Skeletal muscle satellite cell (primary cell): ENCODE measurements around the gene AOPEP.

Experiments used
- H3K27me3 ChIP-seq: 2 replicates; pipeline ENCODE4 v1.7.0; 2013; ENCODE audit warnings: low read length; ENCODE audit not compliant: control insufficient read depth, insufficient read depth
- H3K36me3 ChIP-seq: 2 replicates; pipeline ENCODE4 v1.7.0; 2013; ENCODE audit warnings: mild to moderate bottlenecking, control low read depth, low read length; ENCODE audit not compliant: insufficient read depth
- H3K4me1 ChIP-seq: 2 replicates; pipeline ENCODE4 v1.7.0; 2013; ENCODE audit warnings: low read length; ENCODE audit not compliant: control insufficient read depth, insufficient read depth
- H3K4me2 ChIP-seq: 2 replicates; pipeline ENCODE4 v1.7.0; 2013; ENCODE audit warnings: mild to moderate bottlenecking, low read length
- H3K4me3 ChIP-seq: 2 replicates; pipeline ENCODE4 v1.7.0; 2013; ENCODE audit warnings: low read length
- H3K9ac ChIP-seq: 2 replicates; pipeline ENCODE4 v1.7.0; 2013; ENCODE audit warnings: mild to moderate bottlenecking, low read depth, low read length, moderate library complexity
- H3K9me3 ChIP-seq: replicated peaks from 2 replicates; pipeline ENCODE4 v1.7.0; 2013; ENCODE audit warnings: mild to moderate bottlenecking, control low read depth, low read length

The AOPEP gene

DNA sequence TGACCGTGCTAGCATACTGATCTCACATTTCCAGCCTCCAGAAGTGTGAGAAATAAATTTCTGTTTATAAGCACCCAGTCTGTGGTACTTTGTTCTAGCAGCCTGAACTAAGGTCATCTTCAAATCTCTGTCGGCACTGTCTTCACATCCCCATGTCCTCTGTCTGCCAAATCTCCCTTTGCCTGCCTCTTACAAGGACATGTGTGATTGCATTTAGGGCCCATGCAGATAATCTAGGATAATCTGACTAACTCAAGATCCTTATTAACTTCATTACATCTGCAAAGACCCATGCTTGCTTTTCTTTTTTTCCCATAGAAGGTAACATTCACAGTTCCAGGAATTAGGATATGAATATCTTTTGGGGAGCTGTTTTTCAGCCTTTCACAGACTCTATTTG is 132.7 kb downstream of the AOPEP start:
- Histone ChIP-seq H3K9ac (no peak overlapping the region), H3K36me3 (no peaks in the 10 kb centered on the region), H3K4me2 (no peak overlapping the region), H3K4me3 (no peak overlapping the region), H3K9me3 (no peaks in the 10 kb centered on the region), H3K4me1 (peaks cover 34% of the 10 kb centered on the region), H3K27me3 (no peaks in the 10 kb centered on the region)

DNA sequence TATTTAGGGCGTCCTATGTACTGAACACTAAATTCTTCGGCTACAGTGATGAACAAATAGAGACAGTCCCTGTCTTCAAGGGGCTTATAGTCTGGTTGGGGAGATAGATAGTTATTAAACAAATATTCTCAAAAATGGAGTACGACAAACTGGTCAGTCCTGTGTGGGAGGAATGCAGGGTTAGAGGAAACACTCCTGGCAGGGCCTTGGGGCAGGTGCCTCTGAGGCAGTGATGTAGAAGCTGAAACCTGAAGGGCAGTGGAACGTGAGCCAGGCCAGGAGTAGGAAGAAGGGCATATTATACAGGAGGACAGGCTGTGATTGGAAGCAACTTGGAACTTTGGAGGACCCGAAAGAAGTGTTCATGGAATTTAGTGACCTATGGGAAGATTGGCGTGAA is 133.4 kb downstream of the AOPEP start:
- peaks cover 40% of the 10 kb centered on the region for H3K4me1 ChIP-seq
- H3K36me3 ChIP-seq, result no peaks in the 10 kb centered on the region
- no peaks in the 10 kb centered on the region for H3K27me3 ChIP-seq
- H3K4me2 ChIP-seq, result no peak overlapping the region
- peak overlapping the region; percentile 66 for H3K9ac ChIP-seq
- no peaks in the 10 kb centered on the region for H3K9me3 ChIP-seq
- no peak overlapping the region for H3K4me3 ChIP-seq

DNA sequence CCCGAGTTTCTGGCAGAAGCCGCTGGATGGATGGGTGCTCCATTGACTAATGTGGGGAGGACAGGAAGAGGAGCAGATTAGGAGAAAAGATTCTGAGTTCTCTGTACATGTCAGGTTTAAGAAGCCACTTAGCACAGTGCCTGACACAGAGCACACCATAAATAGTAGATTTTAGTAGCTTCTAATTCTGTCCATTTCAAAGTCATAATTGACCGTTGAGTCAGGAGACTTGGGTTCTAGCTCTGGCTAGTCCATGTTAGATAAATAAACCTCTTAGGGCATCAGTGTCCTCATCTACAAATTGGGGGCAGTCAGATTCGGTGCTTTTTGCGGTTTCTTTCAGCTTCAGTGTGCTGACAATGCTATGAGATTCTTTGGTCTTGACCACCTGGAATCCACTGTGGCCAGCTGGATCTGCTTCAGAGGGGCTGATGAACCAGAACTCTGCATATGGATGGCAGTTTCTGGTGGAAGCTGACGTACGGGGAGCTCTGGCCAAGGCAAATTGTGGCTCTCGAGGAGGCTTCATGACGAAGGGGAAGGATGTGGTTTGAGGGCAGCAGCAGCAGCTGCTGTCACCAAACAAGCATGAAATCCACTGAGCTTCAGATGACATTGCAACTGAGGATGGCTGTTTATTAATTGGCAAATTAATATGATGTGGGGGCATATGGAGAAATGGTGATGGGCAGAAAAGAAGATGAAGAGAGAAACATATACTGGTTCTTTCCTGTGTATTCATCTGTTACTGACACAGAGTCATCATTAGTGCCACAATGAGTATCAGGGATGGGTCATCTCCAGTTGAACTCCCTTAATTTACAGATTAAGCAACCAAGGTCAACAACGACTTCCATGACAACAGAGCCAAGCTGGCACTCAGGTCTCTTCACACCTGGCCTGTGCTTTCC is 134.4 kb downstream of the AOPEP start:
- peak overlapping the region; percentile 39 for H3K4me2 ChIP-seq
- peak overlapping the region; percentile 10 for H3K4me3 ChIP-seq
- peaks cover 50% of the 10 kb centered on the region for H3K4me1 ChIP-seq
- H3K27me3 ChIP-seq, result no peaks in the 10 kb centered on the region
- no peaks in the 10 kb centered on the region for H3K36me3 ChIP-seq
- peak overlapping the region; percentile 66 for H3K9ac ChIP-seq
- no peaks in the 10 kb centered on the region for H3K9me3 ChIP-seq

DNA sequence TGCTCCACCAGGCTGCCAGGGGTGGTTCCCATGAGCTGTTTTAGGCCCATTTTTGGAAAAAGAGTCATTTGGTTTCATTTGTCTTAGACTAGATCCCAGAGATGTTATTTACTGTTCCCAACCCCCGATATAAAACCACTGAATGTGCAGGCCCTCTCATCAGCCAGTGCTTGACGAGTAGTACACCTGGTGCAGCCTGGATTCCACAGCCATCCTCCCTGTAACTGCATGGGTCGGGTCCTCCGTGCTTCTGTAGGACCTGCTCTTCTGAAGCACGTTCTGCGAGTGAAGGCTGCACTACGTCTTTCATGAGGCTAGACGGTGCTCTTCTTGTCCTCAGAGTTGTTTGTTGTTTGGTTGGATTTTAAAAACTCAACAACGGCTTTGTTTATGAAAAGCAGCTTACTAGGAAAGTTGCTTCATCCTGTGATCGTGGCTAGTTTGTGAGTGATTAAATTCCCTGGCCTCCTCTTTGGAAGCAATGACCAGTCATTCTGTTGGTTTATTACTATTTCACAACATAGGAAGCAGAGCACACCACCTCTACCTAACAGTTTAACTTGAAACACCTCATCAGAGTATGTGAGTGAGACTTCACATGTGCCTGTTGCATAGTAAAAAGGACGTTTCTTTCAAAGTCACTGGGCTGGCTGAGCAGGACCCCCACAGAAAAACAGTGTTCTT is 135.2 kb downstream of the AOPEP start:
- H3K4me2 ChIP-seq, result peak overlapping the region; percentile 39
- peak overlapping the region; percentile 66 for H3K9ac ChIP-seq
- H3K4me3 ChIP-seq, result peak overlapping the region; percentile 10

DNA sequence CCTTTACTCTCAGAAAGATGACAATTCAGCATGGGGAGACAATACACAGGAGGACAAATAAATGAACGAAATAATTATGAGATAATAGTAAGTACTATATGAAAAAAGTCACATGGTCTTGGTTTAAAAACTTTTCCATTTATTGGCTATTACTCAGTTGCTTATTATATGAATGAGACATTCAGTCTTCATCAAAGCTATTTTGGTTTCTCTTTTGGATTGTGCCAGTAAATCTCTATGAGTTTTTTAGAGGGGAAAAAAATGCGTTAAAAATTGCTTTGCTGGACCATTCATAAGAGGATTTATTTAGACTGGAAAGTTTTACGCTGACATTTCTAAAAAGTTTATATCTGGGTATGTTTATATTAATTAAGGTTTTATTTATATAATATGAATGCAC is 137.7 kb downstream of the AOPEP start:
- no peaks in the 10 kb centered on the region for H3K27me3 ChIP-seq
- peaks cover 80% of the 10 kb centered on the region for H3K4me1 ChIP-seq
- peak overlapping the region; percentile 87 for H3K9ac ChIP-seq
- no peak overlapping the region for H3K4me3 ChIP-seq
- H3K4me2 ChIP-seq, result peak overlapping the region; percentile 52
- H3K36me3 ChIP-seq, result no peaks in the 10 kb centered on the region
- H3K9me3 ChIP-seq, result no peaks in the 10 kb centered on the region

More for the DNA sequence above, 135.2 kb downstream of the AOPEP start:
- Histone ChIP-seq H3K27me3 (no peaks in the 10 kb centered on the region), H3K36me3 (no peaks in the 10 kb centered on the region), H3K9me3 (no peaks in the 10 kb centered on the region), H3K4me1 (peaks cover 58% of the 10 kb centered on the region)

DNA sequence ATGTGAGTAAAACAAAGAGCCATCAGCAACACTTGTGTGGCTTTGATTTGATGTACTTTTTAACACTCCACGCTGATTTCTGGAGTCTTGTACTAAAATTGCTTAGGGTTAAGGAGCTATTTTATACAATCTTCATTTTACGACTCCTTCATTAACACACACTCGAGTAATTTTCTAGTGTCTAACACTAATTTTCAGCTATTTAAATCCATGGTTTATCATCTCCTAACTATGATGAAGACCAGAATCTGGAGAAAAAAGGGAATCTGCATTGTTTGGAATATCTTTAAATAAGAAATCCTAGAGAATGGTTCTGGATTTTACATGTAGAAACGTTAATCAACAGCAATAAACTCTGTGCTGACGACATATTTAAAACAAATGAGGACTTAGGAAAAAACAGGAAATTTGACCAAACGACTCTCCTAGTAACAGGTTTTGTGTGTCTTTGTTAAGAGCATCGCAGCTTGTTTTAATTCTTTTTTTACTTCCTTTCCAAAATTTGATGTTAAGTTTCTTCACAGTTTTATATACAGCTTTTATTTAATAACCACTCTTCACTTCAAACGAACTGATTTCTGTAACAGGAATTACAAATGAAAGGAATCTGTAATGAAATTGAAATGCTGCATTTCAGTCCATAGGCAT is 138.5 kb downstream of the AOPEP start:
- H3K27me3 ChIP-seq, result no peaks in the 10 kb centered on the region
- peak overlapping the region; percentile 87 for H3K9ac ChIP-seq
- H3K4me2 ChIP-seq, result peak overlapping the region; percentile 52
- H3K36me3 ChIP-seq, result no peaks in the 10 kb centered on the region
- H3K4me3 ChIP-seq, result peak overlapping the region; percentile 9
- H3K9me3 ChIP-seq, result no peaks in the 10 kb centered on the region
- peaks cover 85% of the 10 kb centered on the region for H3K4me1 ChIP-seq

DNA sequence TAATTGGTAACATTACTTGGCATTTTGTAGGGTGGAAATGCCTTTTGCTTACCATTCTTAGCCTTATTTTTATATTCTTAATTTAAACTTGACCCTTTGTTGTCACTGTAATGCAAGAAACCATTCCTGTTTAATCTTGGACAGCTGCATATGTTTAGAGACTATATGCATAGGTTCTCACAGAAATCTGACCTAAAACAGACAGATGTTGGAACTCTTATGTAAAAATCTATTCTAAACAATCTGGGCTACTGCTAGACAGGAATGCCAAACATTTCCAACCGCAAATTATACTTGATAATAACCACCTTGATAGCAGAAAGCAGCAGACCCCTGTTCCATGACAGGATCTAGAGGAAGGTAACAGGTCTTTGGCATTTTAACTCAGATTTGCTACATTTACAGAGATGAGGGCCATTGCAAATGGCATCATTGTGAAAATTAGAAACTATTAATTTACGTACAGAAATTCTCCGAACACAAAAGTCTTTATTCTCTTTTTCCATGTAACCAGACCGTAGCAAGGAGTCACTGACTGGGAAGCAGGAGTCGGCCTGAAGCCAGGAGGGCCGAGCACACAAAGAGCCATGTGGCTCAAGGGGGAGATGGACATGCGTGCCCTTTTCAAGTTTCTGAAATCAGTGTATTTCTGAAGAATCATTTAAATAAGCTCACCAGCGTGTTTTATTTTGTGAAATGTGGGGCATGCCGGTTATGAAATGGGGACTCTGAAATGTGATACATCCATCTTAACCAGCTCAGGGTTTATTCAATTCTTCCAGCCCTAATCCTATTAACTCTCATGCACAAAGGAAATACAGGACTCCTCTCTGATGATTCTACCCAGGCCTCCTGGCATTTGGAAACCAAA is 139.3 kb downstream of the AOPEP start:
- peak overlapping the region; percentile 87 for H3K9ac ChIP-seq
- peaks cover 85% of the 10 kb centered on the region for H3K4me1 ChIP-seq
- no peaks in the 10 kb centered on the region for H3K9me3 ChIP-seq
- peak overlapping the region; percentile 10 for H3K4me3 ChIP-seq
- H3K36me3 ChIP-seq, result no peaks in the 10 kb centered on the region
- H3K4me2 ChIP-seq, result peak overlapping the region; percentile 74
- no peaks in the 10 kb centered on the region for H3K27me3 ChIP-seq

DNA sequence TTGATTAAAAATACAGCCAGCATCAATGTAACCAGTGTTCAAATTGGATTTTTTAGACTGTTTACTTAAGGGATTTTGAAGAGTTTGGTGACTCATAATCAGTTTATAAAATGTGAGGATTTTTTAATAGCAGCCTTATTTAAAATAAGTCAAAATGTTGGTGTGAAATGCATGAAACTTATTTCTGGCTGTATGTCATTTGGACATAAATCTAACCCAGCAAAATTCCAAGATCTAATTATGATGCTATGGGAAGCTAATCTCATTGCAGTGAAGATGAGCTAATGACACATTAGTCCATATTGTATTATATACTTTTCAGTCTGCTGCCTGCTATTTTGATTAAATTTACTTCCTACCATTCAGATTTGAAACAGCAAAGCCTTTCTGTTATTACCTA is 140.3 kb downstream of the AOPEP start:
- peak overlapping the region; percentile 74 for H3K4me2 ChIP-seq
- no peaks in the 10 kb centered on the region for H3K36me3 ChIP-seq
- no peaks in the 10 kb centered on the region for H3K9me3 ChIP-seq
- H3K9ac ChIP-seq, result peak overlapping the region; percentile 87
- no peaks in the 10 kb centered on the region for H3K27me3 ChIP-seq
- peak overlapping the region; percentile 16 for H3K4me3 ChIP-seq
- H3K4me1 ChIP-seq, result peaks cover 85% of the 10 kb centered on the region

DNA sequence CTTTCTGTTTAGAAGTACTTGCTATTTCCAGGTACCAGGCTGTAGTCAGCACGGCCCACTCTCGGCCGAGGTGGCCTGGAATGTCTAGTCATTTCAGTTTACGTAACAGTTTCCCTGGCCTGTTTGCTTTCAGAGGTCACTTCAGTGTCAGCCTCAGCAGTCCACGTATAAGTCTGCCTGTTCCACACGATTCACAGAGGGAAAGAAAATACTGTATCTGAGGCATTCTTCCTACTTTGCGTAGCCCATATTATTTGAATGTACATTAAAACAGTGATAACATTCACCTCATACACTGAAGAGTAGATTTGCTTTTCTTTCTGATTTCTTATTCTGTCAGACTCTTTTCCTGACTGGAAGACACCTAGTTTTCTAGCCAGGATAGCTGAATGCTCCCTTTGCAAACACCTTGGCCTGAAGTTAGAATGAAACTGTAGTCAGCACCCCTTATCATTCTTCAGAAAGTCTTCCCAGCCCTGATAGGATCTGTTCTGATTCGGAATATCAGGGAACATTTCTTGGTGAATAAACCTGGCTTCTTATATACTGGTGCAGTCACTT is 140.9 kb downstream of the AOPEP start:
- H3K9me3 ChIP-seq, result no peaks in the 10 kb centered on the region
- peak overlapping the region; percentile 87 for H3K9ac ChIP-seq
- H3K27me3 ChIP-seq, result no peaks in the 10 kb centered on the region
- H3K36me3 ChIP-seq, result no peaks in the 10 kb centered on the region
- H3K4me3 ChIP-seq, result peak overlapping the region; percentile 31
- H3K4me2 ChIP-seq, result peak overlapping the region; percentile 74
- peaks cover 83% of the 10 kb centered on the region for H3K4me1 ChIP-seq

DNA sequence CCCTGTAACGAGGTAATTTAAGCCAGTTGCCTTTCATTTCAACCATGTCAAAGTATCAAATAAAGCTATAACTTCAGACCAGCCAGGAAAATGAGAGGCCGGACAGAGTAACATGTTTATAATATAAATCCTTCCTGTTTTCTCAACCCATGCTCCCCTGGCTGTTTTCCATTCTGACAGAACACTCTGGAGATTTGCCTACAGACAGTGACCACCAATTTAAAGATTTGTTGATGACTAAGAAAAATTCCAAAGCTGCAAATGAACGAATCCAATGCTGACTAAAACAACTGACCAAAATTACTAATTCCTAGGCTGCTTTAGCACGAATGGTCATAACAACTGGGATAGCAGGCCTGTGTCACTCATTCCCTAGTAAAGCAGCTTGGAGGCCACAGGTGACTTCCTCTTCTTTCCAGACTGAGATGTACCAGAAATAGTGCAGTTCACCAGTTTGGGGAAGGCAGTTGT is 141.4 kb downstream of the AOPEP start:
- Histone ChIP-seq H3K4me2 (peak overlapping the region; percentile 74), H3K4me3 (peak overlapping the region; percentile 31), H3K9ac (peak overlapping the region; percentile 87), H3K36me3 (no peaks in the 10 kb centered on the region), H3K4me1 (peaks cover 86% of the 10 kb centered on the region), H3K9me3 (no peaks in the 10 kb centered on the region), H3K27me3 (no peaks in the 10 kb centered on the region)
